Esophagus muscularis mucosa (tissue), 4 donors: ENCODE data around the gene PTPRN2.

Experiments
- CTCF ChIP-seq, 3 experiments: fragments of 200-600 bp in 2 of 3; fragments of 450-650 bp in 1 of 3; sonication (generic) in 2 of 3; IDR thresholded peaks; one replicate each; pipeline ENCODE4 v1.5.1; 2017 to 2019; ENCODE audit warnings: antibody characterized with exemption in 3 of 3, mild to moderate bottlenecking in 2 of 3, moderate library complexity in 1 of 3
- EP300 ChIP-seq: sonication (generic); formaldehyde crosslinking; IDR thresholded peaks from one replicate; pipeline ENCODE4 v1.6.1; 2017; ENCODE audit warnings: antibody characterized with exemption
- POLR2A ChIP-seq: fragments of 450-650 bp; IDR thresholded peaks from one replicate; pipeline ENCODE4 v1.6.1; 2017; ENCODE audit warnings: antibody characterized with exemption, moderate library complexity, mild to moderate bottlenecking, low read depth
- POLR2AphosphoS5 ChIP-seq, 2 donors: sonication (generic); formaldehyde crosslinking; IDR thresholded peaks; one replicate each; pipeline ENCODE4 v1.6.1; 2017; ENCODE audit warnings: antibody characterized with exemption in 2 of 2

- TF ChIP-seq POLR2AphosphoS5 (IDR thresholded peaks at IDR 0.05): no peak
- TF ChIP-seq CTCF (IDR thresholded peaks at IDR 0.05): no peak
- TF ChIP-seq EP300: no peak
- TF ChIP-seq POLR2A: no peak
Measured at GRCh38 chr7:158206341-158206740, 381.3 kb downstream of the PTPRN2 start.
